BLaER1 (cell line): ENCODE measurements around the gene OR4Q2.
"Not testable (repeated sequence)": the region's sequence is repeated elsewhere in the genome, so short reads cannot be mapped to it uniquely, and the experiment has no call there.

ENCODE experiments used
- H3K27ac ChIP-seq: shearing (Covaris generic); formaldehyde crosslinking; 2 replicates; pipeline ENCODE4 v1.8.1; 2022
- H3K27me3 ChIP-seq: shearing (Covaris generic); formaldehyde crosslinking; 2 replicates; pipeline ENCODE4 v1.8.1; 2022
- H3K36me3 ChIP-seq: shearing (Covaris generic); formaldehyde crosslinking; 2 replicates; pipeline ENCODE4 v1.8.1; 2022
- H3K4me1 ChIP-seq: shearing (Covaris generic); formaldehyde crosslinking; 2 replicates; pipeline ENCODE4 v1.8.1; 2022
- H3K4me2 ChIP-seq: shearing (Covaris generic); formaldehyde crosslinking; 2 replicates; pipeline ENCODE4 v1.8.1; 2022
- H3K4me3 ChIP-seq: shearing (Covaris generic); formaldehyde crosslinking; 2 replicates; pipeline ENCODE4 v1.8.1; 2022
- H3K9ac ChIP-seq: shearing (Covaris generic); formaldehyde crosslinking; 2 replicates; pipeline ENCODE4 v1.8.1; 2022
- H3K9me3 ChIP-seq: shearing (Covaris generic); formaldehyde crosslinking; 2 replicates; pipeline ENCODE4 v1.8.1; 2022
- H4K20me1 ChIP-seq: shearing (Covaris generic); formaldehyde crosslinking; 2 replicates; pipeline ENCODE4 v1.8.1; 2022
- Cebpa-rat ChIP-seq: shearing (Covaris generic); IDR thresholded peaks from 2 replicates; pipeline ENCODE4 v1.8.1; 2022

OR4Q2 gene

GRCh38 chr14:20001863-20002262, at the start of gene OR4Q2:
Gene OR4Q2, plus strand, starts transcription at chr14:20002163.
- Histone ChIP-seq H3K36me3 (no peaks in the 10 kb centered on the region), H3K27ac (no peak within 1 kb of the TSS), H3K4me3 (no peak within 1 kb of the TSS), H3K4me1 (no peaks in the 10 kb centered on the region), H3K4me2 (no peak within 1 kb of the TSS), H3K27me3 (no peaks in the 10 kb centered on the region), H3K9ac (no peak within 1 kb of the TSS), H3K9me3 (no peaks in the 10 kb centered on the region), H4K20me1 (no peaks in the 10 kb centered on the region)
- TF ChIP-seq Cebpa-rat = no peak

- H3K27me3 ChIP-seq, H3K9ac ChIP-seq: not testable (repeated sequence)
Measured at GRCh38 chr14:19969735-19970134, 32.2 kb upstream of the OR4Q2 start.

GRCh38 chr14:19974844-19975243, 27.1 kb upstream of the OR4Q2 start:
- H3K27ac ChIP-seq = no peak overlapping the region
- H3K9ac ChIP-seq = no peak overlapping the region
- H4K20me1 ChIP-seq = no peaks in the 10 kb centered on the region
- no peak for TF ChIP-seq Cebpa-rat
- no peaks in the 10 kb centered on the region for H3K36me3 ChIP-seq
- peak overlapping the region; percentile 12; the same call in 1 of the 2 replicates for H3K4me2 ChIP-seq
- no peaks in the 10 kb centered on the region for H3K9me3 ChIP-seq
- H3K27me3 ChIP-seq = no peaks in the 10 kb centered on the region
- no peak overlapping the region for H3K4me3 ChIP-seq
- H3K4me1 ChIP-seq = peaks cover 5% of the 10 kb centered on the region; the same call in 1 of the 2 replicates

More at GRCh38 chr14:19969735-19970134, 32.2 kb upstream of the OR4Q2 start:
- H4K20me1 ChIP-seq, H3K4me1 ChIP-seq, H3K4me2 ChIP-seq, H3K9me3 ChIP-seq, H3K4me3 ChIP-seq, H3K27ac ChIP-seq, H3K36me3 ChIP-seq: not testable (repeated sequence)

GRCh38 chr14:19975291-19975690, 26.7 kb upstream of the OR4Q2 start, which contains the start of gene OR4K15:
Gene OR4K15, plus strand, starts transcription at chr14:19975591. Its CDS starts 0 bp downstream, at chr14:19975591.
- Histone ChIP-seq H3K27ac (no peak within 1 kb of the TSS), H3K9ac (no peak within 1 kb of the TSS), H3K4me1 (peaks cover 5% of the 10 kb centered on the region; the same call in 1 of the 2 replicates), H3K27me3 (no peaks in the 10 kb centered on the region), H3K4me3 (no peak within 1 kb of the TSS), H4K20me1 (no peaks in the 10 kb centered on the region), H3K4me2 (peak within 1 kb of the TSS; percentile 12; the same call in 1 of the 2 replicates), H3K36me3 (no peaks in the 10 kb centered on the region), H3K9me3 (no peaks in the 10 kb centered on the region)
- TF ChIP-seq Cebpa-rat = no peak

- no peaks in the 10 kb centered on the region for H3K27me3 ChIP-seq
- no peaks in the 10 kb centered on the region; the same call in 1 of the 2 replicates for H3K9me3 ChIP-seq
- no peak overlapping the region for H3K9ac ChIP-seq
- TF ChIP-seq Cebpa-rat = no peak
- H3K36me3 ChIP-seq = no peaks in the 10 kb centered on the region
- H3K27ac ChIP-seq = no peak overlapping the region
- no peak overlapping the region for H3K4me2 ChIP-seq
- no peak overlapping the region for H3K4me3 ChIP-seq
- H3K4me1 ChIP-seq = no peaks in the 10 kb centered on the region
- H4K20me1 ChIP-seq = no peaks in the 10 kb centered on the region
Measured at GRCh38 chr14:19993438-19993837, 8.5 kb upstream of the OR4Q2 start.

GRCh38 chr14:20002319-20002718, 356 bp downstream of the OR4Q2 start:
- H3K36me3 ChIP-seq = no peaks in the 10 kb centered on the region
- no peaks in the 10 kb centered on the region for H3K27me3 ChIP-seq
- no peak for TF ChIP-seq Cebpa-rat
- no peaks in the 10 kb centered on the region for H3K9me3 ChIP-seq
- H3K27ac ChIP-seq = no peak overlapping the region
- no peak overlapping the region for H3K9ac ChIP-seq
- H3K4me1 ChIP-seq = no peaks in the 10 kb centered on the region
- H4K20me1 ChIP-seq = no peaks in the 10 kb centered on the region
- no peak overlapping the region for H3K4me3 ChIP-seq
- H3K4me2 ChIP-seq = no peak overlapping the region

- Histone ChIP-seq H3K9ac (no peak overlapping the region), H3K27me3 (no peaks in the 10 kb centered on the region), H3K4me2 (no peak overlapping the region), H3K4me3 (no peak overlapping the region), H3K36me3 (no peaks in the 10 kb centered on the region), H3K9me3 (0 out of 2 replicates have a peak, but pooled peaks cover 3% of the 10 kb centered on the region), H4K20me1 (no peaks in the 10 kb centered on the region), H3K27ac (no peak overlapping the region), H3K4me1 (no peaks in the 10 kb centered on the region)
- TF ChIP-seq Cebpa-rat = no peak
Measured at GRCh38 chr14:20008156-20008555, 6.2 kb downstream of the OR4Q2 start.

GRCh38 chr14:20019257-20019865, 17.4 kb downstream of the OR4Q2 start, which contains the start of gene OR4K14:
Gene OR4K14, minus strand, starts transcription at chr14:20019307. Its CDS starts 4,114 bp downstream, at chr14:20015193.
- no peak for TF ChIP-seq Cebpa-rat
- Histone ChIP-seq H3K27ac (no peak within 1 kb of the TSS), H3K4me3 (no peak within 1 kb of the TSS), H3K4me1 (no peaks in the 10 kb centered on the region), H3K9ac (no peak within 1 kb of the TSS), H3K9me3 (no peaks in the 10 kb centered on the region), H4K20me1 (no peaks in the 10 kb centered on the region), H3K27me3 (no peaks in the 10 kb centered on the region), H3K4me2 (no peak within 1 kb of the TSS), H3K36me3 (no peaks in the 10 kb centered on the region)

- Histone ChIP-seq H3K4me1 (no peaks in the 10 kb centered on the region), H3K27me3 (no peaks in the 10 kb centered on the region; the same call in 1 of the 2 replicates), H3K4me2 (no peak overlapping the region), H3K36me3 (no peaks in the 10 kb centered on the region), H3K9me3 (no peaks in the 10 kb centered on the region), H3K27ac (no peak overlapping the region), H4K20me1 (no peaks in the 10 kb centered on the region), H3K9ac (no peak overlapping the region), H3K4me3 (no peak overlapping the region)
- TF ChIP-seq Cebpa-rat = no peak
Measured at GRCh38 chr14:20031058-20031457, 29.1 kb downstream of the OR4Q2 start.

- Histone ChIP-seq H3K9ac (no peak overlapping the region), H4K20me1 (no peaks in the 10 kb centered on the region), H3K4me3 (no peak overlapping the region), H3K4me2 (no peak overlapping the region), H3K27me3 (no peaks in the 10 kb centered on the region; the same call in 1 of the 2 replicates), H3K4me1 (no peaks in the 10 kb centered on the region), H3K9me3 (no peaks in the 10 kb centered on the region), H3K36me3 (no peaks in the 10 kb centered on the region), H3K27ac (no peak overlapping the region)
- TF ChIP-seq Cebpa-rat = no peak
Measured at GRCh38 chr14:20035449-20035848, 33.5 kb downstream of the OR4Q2 start.
